Neural cell (in vitro differentiated cells): ENCODE data around the gene FOXF2.

ENCODE experiments used
- CTCF ChIP-seq: fragments of 450-650 bp; IDR thresholded peaks from 2 replicates; pipeline ENCODE4 v1.5.1; 2014; ENCODE audit warnings: antibody characterized with exemption, mild to moderate bottlenecking, moderate library complexity; ENCODE audit not compliant: poor library complexity, severe bottlenecking
- MXI1 ChIP-seq: fragments of 450-650 bp; conservative IDR thresholded peaks from 2 replicates; pipeline ENCODE4 v1.6.1; 2014; ENCODE audit warnings: antibody characterized with exemption, mild to moderate bottlenecking; ENCODE audit not compliant: poor library complexity, severe bottlenecking
- POLR2AphosphoS5 ChIP-seq: IDR thresholded peaks from 2 replicates; pipeline ENCODE4 v1.6.1; 2012
- REST ChIP-seq: IDR thresholded peaks from 2 replicates; pipeline ENCODE4 v1.6.1; 2012; ENCODE audit warnings: borderline replicate concordance

GRCh38 chr6:1349655-1350054 lies 39.7 kb upstream of the FOXF2 start:
- TF ChIP-seq POLR2AphosphoS5 (no peak), REST (no peak), CTCF (no peak), MXI1 (no peak)
